CD4-positive, alpha-beta T cell treated with Interleukin-15 for 1 hour (primary cell): ENCODE results near the gene TUFT1.

Experiments used
- DNase-seq: peaks from one replicate; pipeline ENCODE4 v3.0.0-alpha.2; 2020

The TUFT1 gene

GRCh38 chr1:151540021-151540981, at the start of gene TUFT1:
Gene TUFT1 (plus strand): TSS chr1:151540309. CDS start chr1:151540367, 58 bp downstream.
- peak; percentile 95 for DNase-seq

GRCh38 chr1:151491641-151492040, 48.5 kb upstream of the TUFT1 start:
- DNase-seq = no peak

GRCh38 chr1:151492120-151492519, 48.0 kb upstream of the TUFT1 start:
- no peak for DNase-seq

GRCh38 chr1:151493042-151493441, 47.1 kb upstream of the TUFT1 start:
- DNase-seq = no peak

- no peak for DNase-seq
Measured at GRCh38 chr1:151494741-151495281, 45.3 kb upstream of the TUFT1 start.

GRCh38 chr1:151495316-151495715, 44.8 kb upstream of the TUFT1 start:
- no peak for DNase-seq

- no peak for DNase-seq
Measured at GRCh38 chr1:151499365-151499764, 40.7 kb upstream of the TUFT1 start.

- DNase-seq = no peak
Measured at GRCh38 chr1:151499930-151500329, 40.2 kb upstream of the TUFT1 start.

GRCh38 chr1:151501474-151501873, 38.6 kb upstream of the TUFT1 start:
- no peak for DNase-seq

- no peak for DNase-seq
Measured at GRCh38 chr1:151502035-151502700, 37.9 kb upstream of the TUFT1 start.

- DNase-seq = no peak
Measured at GRCh38 chr1:151502859-151503780, 37.0 kb upstream of the TUFT1 start.

GRCh38 chr1:151504252-151504651, 35.9 kb upstream of the TUFT1 start:
- DNase-seq = no peak

- no peak for DNase-seq
Measured at GRCh38 chr1:151504759-151505158, 35.4 kb upstream of the TUFT1 start.

GRCh38 chr1:151508833-151509232, 31.3 kb upstream of the TUFT1 start:
- DNase-seq = no peak

GRCh38 chr1:151509350-151510019, 30.6 kb upstream of the TUFT1 start:
- no peak for DNase-seq

- DNase-seq = no peak
Measured at GRCh38 chr1:151510020-151510405, 30.1 kb upstream of the TUFT1 start.

- no peak for DNase-seq
Measured at GRCh38 chr1:151510614-151510956, 29.5 kb upstream of the TUFT1 start.

GRCh38 chr1:151510957-151511635, 29.0 kb upstream of the TUFT1 start, which contains the start of gene CGN:
Gene CGN (plus strand): TSS chr1:151511387. CDS start chr1:151518520, 7,133 bp downstream.
- DNase-seq = peak; percentile 93

- peak; percentile 17 for DNase-seq
Measured at GRCh38 chr1:151511636-151512215, 28.4 kb upstream of the TUFT1 start.

- DNase-seq = no peak
Measured at GRCh38 chr1:151512326-151512725, 27.8 kb upstream of the TUFT1 start.
